Measurements from ENCODE around the gene ALDH5A1. TPM values are rescaled to one million over a fixed set of nuclear protein-coding genes. Genes with fewer than 3 reads are reported as not detected.

ALDH5A1 gene
- total and polyA plus RNA-seq, 2 of the 13 experiments (the other 11 are each of a cell fraction or from before 2014, with no cell fraction given): 12.8 to 32.5 TPM

GRCh38 chr6:24477070-24477469 is 17.7 kb upstream of the ALDH5A1 start:
- Histone ChIP-seq H3K9ac (ENCODE audit: insufficient read depth, low read depth, low read length) (no peak overlapping the region), H2AFZ (ENCODE audit: low read length) (no peak overlapping the region), H3K36me3 (replicated peaks in 1 of 2; ENCODE audit: control insufficient read depth in 1 of 2, insufficient read depth in 2 of 2, low read length in 2 of 2) (peaks cover 0 to 5% of the 10 kb centered on the region in 2 experiments; a peak in 2 of 5 replicates), H3K79me2 (ENCODE audit: insufficient read depth, low read length) (no peaks in the 10 kb centered on the region), H3K9me3 (ENCODE audit: low read length) (no peaks in the 10 kb centered on the region), H3K4me3 (replicated peaks in 1 of 3; ENCODE audit: insufficient read depth in 1 of 3, low read depth in 2 of 3, low read length in 3 of 3) (no peak overlapping the region), H3K4me1 (ENCODE audit: insufficient read depth, low read length) (no peaks in the 10 kb centered on the region), H3K27me3 (ENCODE audit: control insufficient read depth in 1 of 2, insufficient read depth in 2 of 2, low read length in 2 of 2) (no peaks in the 10 kb centered on the region), H3K4me2 (ENCODE audit: low read depth, low read length) (no peak overlapping the region), H3K27ac (ENCODE audit: extremely low read length, insufficient read depth, low read length) (no peak overlapping the region), H4K20me1 (ENCODE audit: insufficient read depth, low read length) (no peaks in the 10 kb centered on the region)
- DNase-seq (ENCODE audit: low spot score) (no peak), FAIRE-seq (no peak), ATAC-seq (no peak)
- 94% methylated on average over 1 of the region's 1 CpG for WGBS (ENCODE audit: low lambda C conversion rate)
- POLR2A ChIA-PET: no interaction called here
- no peak for TF ChIP-seq MYPOP (CRISPR knock-in tag; IDR thresholded peaks at IDR 0.05)
- TF ChIP-seq ZNF383 (CRISPR knock-in tag; IDR thresholded peaks at IDR 0.05; ENCODE audit: borderline replicate concordance): no peak
- TF ChIP-seq ZMYM2 (CRISPR knock-in tag; IDR thresholded peaks at IDR 0.05): no peak
- no peak for TF ChIP-seq CAMTA2 (CRISPR knock-in tag; IDR thresholded peaks at IDR 0.05; ENCODE audit: borderline replicate concordance)
- TF ChIP-seq RBFOX2 (IDR thresholded peaks at IDR 0.05; ENCODE audit: low read depth, low read length): no peak
- TF ChIP-seq HIVEP1 (CRISPR knock-in tag; IDR thresholded peaks at IDR 0.05): no peak
- no peak for TF ChIP-seq TMF1 (CRISPR knock-in tag; IDR thresholded peaks at IDR 0.05; ENCODE audit: low read depth)
- TF ChIP-seq SNAPC2 (CRISPR knock-in tag; IDR thresholded peaks at IDR 0.05): no peak
- TF ChIP-seq RFXANK (CRISPR knock-in tag; IDR thresholded peaks at IDR 0.05): no peak
- no peak for TF ChIP-seq ARID2 (CRISPR knock-in tag; IDR thresholded peaks at IDR 0.05; ENCODE audit: borderline replicate concordance)
- no peak for TF ChIP-seq KDM3A (CRISPR knock-in tag; IDR thresholded peaks at IDR 0.05; ENCODE audit: low read depth)
- no peak for TF ChIP-seq ZNF878 (CRISPR knock-in tag; IDR thresholded peaks at IDR 0.05)
- no peak for TF ChIP-seq PRDM4 (CRISPR knock-in tag; IDR thresholded peaks at IDR 0.05; ENCODE audit: borderline replicate concordance)
- no TSS peak for BruUV-seq (replicated peaks)
- CTCF ChIA-PET (ENCODE audit: low intra/inter-chr PET ratio, low total read pairs): no interaction called here
- in situ Hi-C loops (cut with HindIII; ENCODE audit: extremely low pct_ligation_motif_present, low pct_unique_long_range_greater_than_20kb): no loop called here
- intact Hi-C loops (cut with micrococcal nuclease; ENCODE audit: unreplicated experiment): no loop called here

Data from HepG2 (cell line).